HepG2 (cell line): Measurements from ENCODE around the gene CLRN2. TPM values are rescaled to one million over a fixed set of nuclear protein-coding genes. Genes with fewer than 3 reads are reported as not detected.

ENCODE experiments used
- ATAC-seq: fragments of 200-7000 bp; cut with Tn5 transposase; 3 replicates; pipeline ENCODE4 v1.9.1; 2020; ENCODE audit warnings: mild to moderate bottlenecking, moderate library complexity
- BruUV-seq: library from RNA; stranded (reverse); fragments of 400-500 nt; replicated peaks from 2 replicates; lab custom pipeline; 2021; lab: Mats Ljungman, UMichigan
- CTCF ChIA-PET: fragments of 300-600 bp; formaldehyde crosslinking; extraction: SDS; loops from one replicate; lab custom pipeline; 2021; ENCODE audit warnings: low total read pairs, inconsistent platforms, low intra/inter-chr PET ratio; lab: Yijun Ruan, JAX
- POLR2A ChIA-PET: fragments of 350-600 bp; sonication (Branson Sonifier 250); formaldehyde crosslinking; loops from one replicate; lab custom pipeline; 2020; ENCODE audit warnings: antibody characterized with exemption, inconsistent platforms; lab: Yijun Ruan, JAX
- DNase-seq: peaks from one replicate; pipeline ENCODE4 v3.0.0-alpha.2; 2015; ENCODE audit warnings: low spot score
- FAIRE-seq: peaks from 3 replicates; lab custom pipeline; 2011; peaks lifted over from hg19 to GRCh38; lab: Jason Lieb, UNC
- H2AFZ ChIP-seq: one replicate; pipeline ENCODE4 v1.6.1; 2011; ENCODE audit warnings: low read length, inconsistent platforms
- H3K27ac ChIP-seq: fragments of 300-600 bp; 3 replicates; pipeline ENCODE4 v1.8.0; 2011; ENCODE audit warnings: mixed run types, mild to moderate bottlenecking, mixed read lengths, low read length, inconsistent platforms; ENCODE audit not compliant: insufficient read depth; ENCODE audit errors: extremely low read length
- H3K27me3 ChIP-seq, 2 experiments: fragments of 200-600 bp in 1 of 2; 2 replicates in 1 of 2; 3 replicates in 1 of 2; pipeline versions ENCODE4 v1.6.0 to v1.8.0; 2011; ENCODE audit warnings: low read length in 2 of 2, mild to moderate bottlenecking in 2 of 2, moderate library complexity in 2 of 2, inconsistent platforms in 1 of 2; ENCODE audit not compliant: insufficient read depth in 2 of 2, control insufficient read depth in 1 of 2
- H3K36me3 ChIP-seq, 2 experiments: fragments of 200-600 bp in 1 of 2; replicated peaks in 1 of 2; 2 replicates in 1 of 2; 3 replicates in 1 of 2; pipeline versions ENCODE4 v1.5.1 to v1.8.0; 2011; ENCODE audit warnings: low read length in 2 of 2, inconsistent platforms in 1 of 2; ENCODE audit not compliant: insufficient read depth in 2 of 2, control insufficient read depth in 1 of 2
- H3K4me1 ChIP-seq: 2 replicates; pipeline ENCODE4 v1.5.1; 2012; ENCODE audit warnings: low read length, inconsistent platforms; ENCODE audit not compliant: insufficient read depth
- H3K4me2 ChIP-seq: 2 replicates; pipeline ENCODE4 v1.6.0; 2011; ENCODE audit warnings: low read depth, low read length, inconsistent platforms
- H3K4me3 ChIP-seq, 3 experiments: fragments of 200-600 bp in 1 of 3; sonication (generic), shearing (Covaris generic) in 1 of 3; replicated peaks in 1 of 3; 2 replicates each; pipeline ENCODE4 v1.5.1; 2011 to 2016; ENCODE audit warnings: low read length in 3 of 3, inconsistent platforms in 2 of 3, low read depth in 2 of 3, mild to moderate bottlenecking in 2 of 3, control low read depth in 1 of 3, mixed read lengths in 1 of 3; ENCODE audit not compliant: insufficient read depth in 1 of 3
- H3K79me2 ChIP-seq: one replicate; pipeline ENCODE4 v1.6.1; 2011; ENCODE audit warnings: low read length, inconsistent platforms; ENCODE audit not compliant: insufficient read depth
- H3K9ac ChIP-seq: 2 replicates; pipeline ENCODE4 v1.6.0; 2011; ENCODE audit warnings: mild to moderate bottlenecking, low read depth, low read length, inconsistent platforms; ENCODE audit not compliant: insufficient read depth
- H3K9me3 ChIP-seq: 2 replicates; pipeline ENCODE4 v1.5.1; 2012; ENCODE audit warnings: mild to moderate bottlenecking, low read length
- H4K20me1 ChIP-seq: 2 replicates; pipeline ENCODE4 v1.6.0; 2011; ENCODE audit warnings: inconsistent platforms, mild to moderate bottlenecking, low read length, moderate library complexity; ENCODE audit not compliant: insufficient read depth
- ARID5B ChIP-seq: IDR thresholded peaks from 2 replicates; pipeline ENCODE4 v1.4.0; 2020; ENCODE audit warnings: mild to moderate bottlenecking, missing genetic modification reagents
- CEBPB ChIP-seq: IDR thresholded peaks from 2 replicates; pipeline ENCODE4 v1.6.1; 2011; ENCODE audit warnings: low read depth, low read length, improper control_type of control experiment, borderline replicate concordance
- CEBPG ChIP-seq: IDR thresholded peaks from 2 replicates; pipeline ENCODE4 v1.6.1; 2016
- DRAP1 ChIP-seq: IDR thresholded peaks from 2 replicates; pipeline ENCODE4 v1.6.1; 2016; ENCODE audit warnings: missing genetic modification reagents, missing compliant biosample characterization
- GATAD2A ChIP-seq: IDR thresholded peaks from 2 replicates; pipeline ENCODE4 v1.6.1; 2016
- HNF4A ChIP-seq: sonication (generic); formaldehyde crosslinking; IDR thresholded peaks from 2 replicates; pipeline ENCODE4 v1.4.0; 2020; ENCODE audit warnings: missing genetic modification reagents
- KLF6 ChIP-seq: IDR thresholded peaks from 2 replicates; pipeline ENCODE4 v1.8.0; 2016; ENCODE audit warnings: missing biosample characterization, missing genetic modification reagents
- NFYB ChIP-seq: sonication (generic); formaldehyde crosslinking; IDR thresholded peaks from 2 replicates; pipeline ENCODE4 v1.4.0; 2020; ENCODE audit warnings: missing genetic modification reagents
- NFYC ChIP-seq: IDR thresholded peaks from 2 replicates; pipeline ENCODE4 v1.6.1; 2016; ENCODE audit warnings: missing genetic modification reagents, missing compliant biosample characterization
- SALL1 ChIP-seq: sonication (generic); formaldehyde crosslinking; IDR thresholded peaks from 2 replicates; pipeline ENCODE4 v1.8.0; 2022; ENCODE audit warnings: mild to moderate bottlenecking, missing genetic modification reagents
- SIX1 ChIP-seq: sonication (generic); formaldehyde crosslinking; IDR thresholded peaks from 2 replicates; pipeline ENCODE4 v1.4.0; 2020; ENCODE audit warnings: missing genetic modification reagents, borderline replicate concordance
- SIX4 ChIP-seq: sonication (generic); formaldehyde crosslinking; IDR thresholded peaks from 2 replicates; pipeline ENCODE4 v1.4.0; 2020; ENCODE audit warnings: missing genetic modification reagents
- SOX13 ChIP-seq, 3 experiments: fragments of 450-650 bp in 1 of 3; sonication (generic) in 1 of 3; formaldehyde crosslinking in 1 of 3; IDR thresholded peaks in 2 of 3; conservative IDR thresholded peaks in 1 of 3; 2 replicates each; pipeline versions ENCODE4 v1.5.0 to v1.6.1; 2016 to 2020; ENCODE audit warnings: antibody characterized with exemption in 1 of 3, mild to moderate bottlenecking in 1 of 3, missing compliant biosample characterization in 1 of 3, missing genetic modification reagents in 1 of 3, moderate library complexity in 1 of 3
- ZNF704 ChIP-seq: sonication (generic); formaldehyde crosslinking; IDR thresholded peaks from 2 replicates; pipeline ENCODE4 v1.8.1; 2023; ENCODE audit warnings: mild to moderate bottlenecking, inconsistent platforms, moderate library complexity, missing genetic modification reagents, borderline replicate concordance
- ZNF878 ChIP-seq: sonication (generic); formaldehyde crosslinking; IDR thresholded peaks from 2 replicates; pipeline ENCODE4 v1.8.1; 2023; ENCODE audit warnings: mild to moderate bottlenecking, missing genetic modification reagents, moderate library complexity
- WGBS: methylation state at CpG from one replicate; pipeline ENCODE4 v1.1.6; 2017; ENCODE audit warnings: low lambda C conversion rate; 5-methylcytosine and 5-hydroxymethylcytosine counted together
- in situ Hi-C: cut with HindIII; loops from 2 replicates; pipeline ENCODE4 v1.10.0; 2017; ENCODE audit warnings: low pct_unique_long_range_greater_than_20kb; ENCODE audit not compliant: extremely low pct_ligation_motif_present
- intact Hi-C: fragments of 100-400 bp; cut with micrococcal nuclease; formaldehyde crosslinking; loops from one replicate; pipeline ENCODE4 v1.10.0; 2022; ENCODE audit not compliant: unreplicated experiment
- polyA plus RNA-seq, 8 experiments: library from polyadenylated mRNA; depleted of rRNA in 3 of 8; stranded (reverse) in 7 of 8; unstranded in 1 of 8; fragments of >200 nt; fragmentation: Illumina TruSeq in 4 of 8; extraction: Trizol in 4 of 8; gene quantifications; 2 replicates each; pipeline versions ENCODE4 v1.2.1 to v1.2.3, GENCODE V29; 2011 to 2016; ENCODE audit warnings: low read depth in 4 of 8, missing spikeins in 1 of 8, mixed read lengths in 1 of 8; ENCODE audit not compliant: insufficient read depth in 1 of 8
- total RNA-seq, 5 experiments: library from RNA; depleted of rRNA; stranded (reverse); fragments of >200 nt; fragmentation: Illumina TruSeq; extraction: Trizol; gene quantifications; 2 replicates each; pipeline ENCODE4 v1.2.3, GENCODE V29; 2016; ENCODE audit warnings: low read depth in 1 of 5

The CLRN2 gene
- total and polyA plus RNA-seq, 2 of the 13 experiments (the other 11 are each of a cell fraction or from before 2014, with no cell fraction given), result not detected

GRCh38 chr4:17494258-17495190 is 20.4 kb upstream of the CLRN2 start (continued):
- TF ChIP-seq DRAP1, result no peak

- peak; percentile 74 for ATAC-seq
- TF ChIP-seq ARID5B (CRISPR knock-in tag) (peak; percentile 42; the same call in 1 of the 2 replicates), NFYC (CRISPR knock-in tag) (peak; percentile 39), SOX13 (IDR thresholded peaks at IDR 0.05) (no peak), SOX13 (CRISPR knock-in tag; conservative IDR thresholded peaks at IDR 0.05 in 1 of 2, IDR thresholded peaks at IDR 0.05 in 1 of 2) (peak in 1 of 2 experiments; percentile 43; a peak in 1 of 4 replicates), SALL1 (CRISPR knock-in tag) (0 out of 2 replicates have a peak, but pooled peaks have one; percentile 33), NFYB (CRISPR knock-in tag) (peak; percentile 26; the same call in 1 of the 2 replicates), CEBPG (peak; percentile 72), ZNF704 (CRISPR knock-in tag) (no peak), HNF4A (CRISPR knock-in tag) (peak; percentile 50), KLF6 (CRISPR knock-in tag) (0 out of 2 replicates have a peak, but pooled peaks have one; percentile 20), GATAD2A (CRISPR knock-in tag) (peak; percentile 54; the same call in 1 of the 2 replicates), SIX4 (CRISPR knock-in tag) (no peak), ZNF878 (CRISPR knock-in tag) (no peak), SIX1 (CRISPR knock-in tag) (no peak), CEBPB (peak; percentile 85)
Measured at GRCh38 chr4:17497890-17498523, 17.0 kb upstream of the CLRN2 start.

More at GRCh38 chr4:17497890-17498523, 17.0 kb upstream of the CLRN2 start:
- 30% methylated on average over 7 of the region's 7 CpGs for WGBS
- Histone ChIP-seq H3K27me3 (no peaks in the 10 kb centered on the region), H3K9me3 (no peaks in the 10 kb centered on the region), H4K20me1 (no peaks in the 10 kb centered on the region; the same call in 1 of the 2 replicates), H3K4me2 (peak overlapping the region; percentile 23; the same call in 1 of the 2 replicates), H3K36me3 (peaks cover 36 to 85% of the 10 kb centered on the region in 2 experiments), H3K79me2 (peaks cover 8% of the 10 kb centered on the region), H3K27ac (peak overlapping the region; percentile 43), H3K9ac (no peak overlapping the region), H3K4me1 (peaks cover 21% of the 10 kb centered on the region), H3K4me3 (no peak overlapping the region), H2AFZ (no peak overlapping the region)
- peak; percentile 97 for FAIRE-seq
- peak; percentile 75 for DNase-seq
- CTCF ChIA-PET, result no interaction called here
- in situ Hi-C loops, result no loop called here
- TSS peak; percentile 10 for BruUV-seq
- intact Hi-C loops, result no loop called here
- POLR2A ChIA-PET, result interaction anchor here (3.8 kb wide), 1 partner anchor 13 kb away, joined by 22 read pairs; the partner anchor contains the start of gene QDPR
